Esophagus muscularis mucosa (tissue), 4 donors: ENCODE measurements around the gene NAP1L5.

Experiments
- EP300 ChIP-seq: sonication (generic); formaldehyde crosslinking; IDR thresholded peaks from one replicate; pipeline ENCODE4 v1.6.1; 2017; ENCODE audit warnings: antibody characterized with exemption
- POLR2A ChIP-seq: fragments of 450-650 bp; IDR thresholded peaks from one replicate; pipeline ENCODE4 v1.6.1; 2017; ENCODE audit warnings: antibody characterized with exemption, moderate library complexity, mild to moderate bottlenecking, low read depth
- TF ChIP-seq, protein P1 (sequence below), 3 experiments: fragments of 200-600 bp in 2 of 3; fragments of 450-650 bp in 1 of 3; sonication (generic) in 2 of 3; IDR thresholded peaks; one replicate each; pipeline ENCODE4 v1.5.1; 2017 to 2019; ENCODE audit warnings: antibody characterized with exemption in 3 of 3, mild to moderate bottlenecking in 2 of 3, moderate library complexity in 1 of 3

DNA sequence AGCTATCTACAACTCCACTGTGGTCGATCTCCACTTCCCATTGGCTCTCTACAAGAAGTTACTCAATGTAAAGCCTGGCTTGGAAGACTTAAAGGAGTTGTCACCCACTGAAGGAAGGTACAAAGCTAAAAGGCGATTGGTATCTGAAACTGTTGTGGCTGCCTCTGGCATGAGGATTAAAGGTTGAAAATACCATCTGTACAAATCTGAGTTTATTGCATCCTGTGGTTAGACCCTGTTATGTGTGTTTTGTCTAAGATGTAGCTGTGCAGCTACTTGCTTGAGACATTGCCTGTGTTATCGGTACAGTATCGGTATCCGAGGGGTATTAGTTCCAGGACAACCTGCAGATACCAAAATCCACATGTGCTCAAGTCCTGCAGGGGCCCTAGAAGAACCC is 16.4 kb downstream of the NAP1L5 start:
- TF ChIP-seq, protein P1, sequence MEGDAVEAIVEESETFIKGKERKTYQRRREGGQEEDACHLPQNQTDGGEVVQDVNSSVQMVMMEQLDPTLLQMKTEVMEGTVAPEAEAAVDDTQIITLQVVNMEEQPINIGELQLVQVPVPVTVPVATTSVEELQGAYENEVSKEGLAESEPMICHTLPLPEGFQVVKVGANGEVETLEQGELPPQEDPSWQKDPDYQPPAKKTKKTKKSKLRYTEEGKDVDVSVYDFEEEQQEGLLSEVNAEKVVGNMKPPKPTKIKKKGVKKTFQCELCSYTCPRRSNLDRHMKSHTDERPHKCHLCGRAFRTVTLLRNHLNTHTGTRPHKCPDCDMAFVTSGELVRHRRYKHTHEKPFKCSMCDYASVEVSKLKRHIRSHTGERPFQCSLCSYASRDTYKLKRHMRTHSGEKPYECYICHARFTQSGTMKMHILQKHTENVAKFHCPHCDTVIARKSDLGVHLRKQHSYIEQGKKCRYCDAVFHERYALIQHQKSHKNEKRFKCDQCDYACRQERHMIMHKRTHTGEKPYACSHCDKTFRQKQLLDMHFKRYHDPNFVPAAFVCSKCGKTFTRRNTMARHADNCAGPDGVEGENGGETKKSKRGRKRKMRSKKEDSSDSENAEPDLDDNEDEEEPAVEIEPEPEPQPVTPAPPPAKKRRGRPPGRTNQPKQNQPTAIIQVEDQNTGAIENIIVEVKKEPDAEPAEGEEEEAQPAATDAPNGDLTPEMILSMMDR (IDR thresholded peaks at IDR 0.05), result no peak
- TF ChIP-seq EP300, result no peak
- TF ChIP-seq POLR2A, result no peak
